SHP77 treated with DMSO at 0.1 percent for 48 hours (cell line): ENCODE measurements around the gene CARMIL1.

Experiments used
- DNase-seq: peaks from one replicate; lab custom pipeline; 2025; lab: John Stamatoyannopoulos, UW

CARMIL1 gene

DNA sequence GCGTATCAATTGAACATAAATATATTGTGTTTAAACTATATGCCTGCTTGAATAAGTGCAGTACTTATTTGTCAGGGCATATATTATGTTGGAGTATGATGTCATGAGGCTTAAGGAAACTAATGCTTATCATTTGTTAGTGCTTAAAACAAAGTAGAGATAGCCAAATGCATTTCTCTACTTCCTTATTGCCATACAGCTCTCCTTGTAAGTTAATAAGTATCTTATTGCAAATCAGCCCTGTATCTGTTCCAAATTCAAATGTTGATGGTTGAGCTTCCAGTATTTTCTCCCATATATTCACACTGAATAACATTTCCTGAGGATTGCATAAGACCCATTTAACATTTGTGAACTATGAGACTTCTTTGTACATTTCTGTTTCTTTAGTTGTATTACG is 57.8 kb downstream of the CARMIL1 start:
- no peak for DNase-seq

DNA sequence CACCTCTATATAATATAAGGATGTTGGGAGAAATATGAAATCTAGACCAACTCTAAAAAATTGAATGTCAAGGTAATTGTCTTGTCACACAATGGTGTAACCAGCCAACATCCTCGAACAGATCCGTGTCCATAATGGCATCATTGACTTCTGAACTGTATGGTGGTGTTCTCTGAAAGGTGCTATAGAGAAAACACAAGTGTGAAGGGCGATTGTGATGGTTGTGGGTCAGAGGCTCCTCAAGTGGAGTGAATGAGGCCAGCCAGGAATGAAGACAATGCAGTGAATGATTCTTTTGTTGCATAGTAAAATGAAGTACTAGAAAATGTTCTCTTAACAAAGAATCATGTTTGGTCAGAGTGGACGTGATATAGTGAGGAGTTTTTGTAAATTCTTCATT is 58.3 kb downstream of the CARMIL1 start:
- DNase-seq = no peak

DNA sequence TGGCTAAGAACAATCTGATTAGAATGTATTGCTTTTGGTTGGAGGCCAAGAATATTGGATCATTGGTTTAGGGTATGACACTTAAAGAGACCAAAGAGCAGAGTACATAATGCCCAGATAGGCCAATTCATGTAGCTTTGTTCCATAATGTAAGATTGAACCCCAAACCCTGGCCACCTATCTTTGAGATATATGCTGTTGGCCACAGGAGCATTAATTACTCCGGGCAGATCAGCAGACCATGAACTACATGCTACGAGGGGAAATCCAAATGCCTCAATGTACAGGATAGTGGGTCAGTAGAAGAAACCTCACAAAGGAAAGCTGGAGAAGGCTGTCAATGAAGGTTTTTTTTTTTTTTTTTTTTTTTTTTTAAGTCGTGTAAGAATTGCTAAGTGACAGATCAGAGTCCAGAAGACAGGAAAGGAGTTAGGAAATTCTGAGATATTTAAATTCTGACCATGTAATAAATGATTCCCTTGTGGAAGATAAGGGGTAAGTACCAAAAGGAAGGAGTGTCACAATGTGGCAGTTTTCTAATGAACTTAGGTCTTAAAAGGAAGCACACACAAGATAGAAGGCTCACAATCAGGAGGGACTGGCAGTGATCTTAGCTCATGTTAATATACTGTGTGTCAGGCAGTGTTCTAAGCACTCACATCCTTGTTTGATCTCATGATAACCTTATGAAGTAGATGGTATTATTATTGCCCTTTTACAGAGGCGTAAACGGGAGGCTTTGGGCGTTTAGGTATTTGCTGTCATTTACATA is 61.4 kb downstream of the CARMIL1 start:
- DNase-seq = no peak

DNA sequence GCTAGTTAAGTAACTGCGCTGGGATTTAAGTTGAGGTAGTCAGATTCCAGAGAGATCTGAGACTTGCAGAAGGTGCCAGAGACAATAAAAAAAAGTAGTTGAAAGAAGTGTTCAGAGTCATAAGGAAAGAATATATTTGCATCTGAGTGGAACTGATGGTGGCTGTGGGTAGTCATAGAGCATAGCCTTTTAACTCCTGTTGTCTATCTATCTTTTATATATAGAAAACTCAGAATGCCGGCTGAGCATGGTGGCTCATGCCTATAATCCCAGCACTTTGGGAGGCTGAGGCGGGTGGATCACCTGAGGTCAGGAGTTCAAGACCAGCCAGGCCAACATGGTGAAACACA is 62.0 kb downstream of the CARMIL1 start:
- DNase-seq = no peak

DNA sequence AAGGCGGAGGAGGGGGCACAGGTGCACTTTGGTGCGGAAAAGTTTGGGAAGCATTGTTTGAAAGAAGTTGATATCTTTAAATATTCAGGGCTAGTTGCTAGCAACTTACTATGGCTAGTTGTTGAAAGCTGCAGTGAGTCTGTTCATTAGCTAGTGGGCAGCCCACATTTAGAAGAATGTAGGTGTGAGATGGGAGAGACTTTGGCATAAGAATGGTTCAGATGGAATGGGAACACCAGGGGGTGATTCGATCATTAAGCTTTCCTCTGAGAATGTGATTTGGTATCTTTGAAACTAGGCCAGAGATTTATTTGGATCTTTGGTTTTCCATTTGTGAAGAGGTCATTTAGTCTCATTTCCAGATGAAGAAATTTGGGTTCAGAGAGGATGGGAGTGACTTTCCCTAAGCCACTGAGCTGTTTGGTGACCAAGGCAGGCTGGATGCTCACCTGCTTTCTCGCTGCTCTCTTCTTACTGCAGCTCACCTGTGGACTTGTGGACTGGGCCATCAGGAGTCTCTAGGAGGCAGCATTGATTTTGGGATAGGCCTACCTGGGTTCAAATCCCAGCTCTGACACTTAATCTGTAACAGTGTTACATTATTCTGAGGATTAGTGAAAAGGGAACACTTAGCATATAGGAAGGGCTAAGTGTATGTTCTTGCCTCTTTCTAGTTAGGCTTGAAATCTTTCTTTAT is 62.9 kb downstream of the CARMIL1 start:
- DNase-seq = no peak

DNA sequence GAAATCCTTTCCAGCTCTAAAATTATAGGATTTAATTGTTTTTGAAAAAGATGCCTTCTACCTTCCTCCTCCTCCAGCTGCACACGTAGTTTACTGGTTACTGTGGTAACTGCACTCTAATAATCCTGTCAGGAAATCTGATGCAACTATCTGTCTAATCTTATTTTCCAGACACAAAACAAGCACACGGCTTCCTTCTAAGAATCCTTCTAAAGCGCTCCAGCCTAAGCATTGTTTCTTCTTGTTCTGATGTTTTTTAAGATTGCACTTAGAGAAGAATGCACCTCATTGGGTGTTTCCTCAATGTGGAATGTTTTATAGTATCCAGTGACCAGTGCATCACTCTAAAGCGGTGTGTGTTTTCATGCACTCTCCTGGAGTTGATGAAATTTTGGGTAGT is 63.6 kb downstream of the CARMIL1 start:
- DNase-seq = no peak

DNA sequence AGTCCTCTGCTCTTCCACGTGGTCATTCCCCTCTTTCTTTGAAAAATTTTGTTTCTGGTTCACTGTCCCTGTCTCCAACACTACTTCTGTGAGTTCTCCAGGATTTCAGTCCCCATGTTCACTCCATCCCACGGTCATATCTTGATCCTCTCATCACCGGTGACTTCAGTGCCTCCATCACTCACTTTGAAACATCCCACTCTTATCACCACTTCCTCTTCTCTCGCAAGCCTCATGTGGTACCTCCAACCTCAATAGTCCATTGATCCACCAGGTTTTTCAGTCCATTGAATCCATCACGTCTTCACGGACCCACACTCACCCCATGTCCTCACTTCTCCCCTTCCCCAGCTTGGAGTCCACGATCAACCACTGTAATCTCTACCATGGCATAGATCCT is 64.8 kb downstream of the CARMIL1 start:
- no peak for DNase-seq

DNA sequence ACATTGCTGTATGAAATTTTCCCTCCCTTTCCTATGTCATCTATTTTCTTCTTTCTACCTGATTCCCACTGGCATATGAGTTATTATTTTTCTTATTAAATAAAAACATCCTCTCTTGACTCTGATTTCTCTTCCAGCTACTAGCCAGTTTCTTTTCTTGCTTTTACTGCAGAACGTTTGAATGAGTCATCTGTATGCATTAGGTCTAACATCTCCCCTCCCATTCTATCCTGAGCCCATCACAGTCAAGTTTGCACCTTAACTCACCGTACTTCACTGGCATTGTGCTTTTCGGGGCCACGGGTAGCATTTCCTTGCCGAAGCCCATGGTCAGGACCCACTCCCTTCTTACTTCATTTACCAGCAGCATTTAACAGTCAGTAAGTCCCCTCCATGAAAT is 65.7 kb downstream of the CARMIL1 start:
- DNase-seq = no peak

DNA sequence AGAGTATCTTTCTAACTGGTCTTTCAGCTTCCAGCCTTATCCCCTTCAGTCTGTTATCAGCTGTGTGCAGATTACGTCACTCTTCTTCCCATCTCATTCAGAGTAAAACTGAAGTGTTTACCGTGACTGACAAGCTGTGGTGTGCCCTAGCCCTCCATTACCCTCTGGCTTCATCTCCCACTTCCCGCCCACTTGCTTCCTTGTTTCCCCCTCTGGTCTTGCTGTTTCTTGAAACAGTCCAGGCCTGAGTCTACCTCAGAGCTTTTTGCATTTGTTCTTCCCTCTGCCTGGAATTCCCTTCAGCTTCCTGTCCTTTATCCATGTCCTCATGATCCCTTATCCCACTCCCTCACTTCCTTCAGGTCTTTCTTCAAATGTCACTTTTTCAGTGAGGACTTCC is 66.9 kb downstream of the CARMIL1 start:
- DNase-seq = peak; percentile 3

DNA sequence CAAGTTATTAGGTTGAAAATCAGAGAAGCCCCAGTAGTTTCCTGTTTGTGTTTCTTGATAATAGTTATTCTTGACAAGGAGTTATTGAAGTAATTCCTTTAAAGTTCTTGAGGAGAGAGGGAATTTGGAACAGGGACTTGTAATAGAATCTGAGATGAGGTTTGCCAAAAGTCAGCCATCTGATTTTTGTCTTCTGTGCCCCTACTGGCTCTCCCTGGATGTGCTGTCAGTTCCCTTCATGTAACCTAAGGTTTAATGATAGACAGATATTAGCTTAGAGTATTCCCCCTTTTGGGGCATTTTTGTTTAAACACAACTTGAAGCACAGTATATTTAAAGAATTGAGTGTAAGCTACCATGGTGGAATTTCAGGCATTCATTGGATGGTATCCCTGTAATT is 71.4 kb downstream of the CARMIL1 start:
- no peak for DNase-seq

DNA sequence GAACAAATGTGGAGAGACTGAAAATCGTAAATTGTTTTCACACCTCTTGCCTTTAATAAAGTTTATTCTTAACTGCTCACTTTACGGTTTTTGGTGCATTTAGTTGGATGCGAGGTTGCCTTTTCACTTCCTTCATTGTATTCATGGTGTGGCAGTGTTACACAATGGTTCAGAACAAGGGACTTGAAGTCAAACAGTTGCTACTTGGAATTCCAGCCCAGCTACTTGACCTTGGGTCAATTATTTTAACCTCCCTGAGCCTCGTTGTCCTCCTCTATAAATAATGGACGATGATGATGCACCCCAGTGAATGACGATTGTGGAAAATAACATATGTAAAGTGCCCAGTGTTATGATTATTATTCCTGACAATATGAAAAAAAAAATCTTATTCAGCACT is 72.3 kb downstream of the CARMIL1 start:
- DNase-seq = no peak

DNA sequence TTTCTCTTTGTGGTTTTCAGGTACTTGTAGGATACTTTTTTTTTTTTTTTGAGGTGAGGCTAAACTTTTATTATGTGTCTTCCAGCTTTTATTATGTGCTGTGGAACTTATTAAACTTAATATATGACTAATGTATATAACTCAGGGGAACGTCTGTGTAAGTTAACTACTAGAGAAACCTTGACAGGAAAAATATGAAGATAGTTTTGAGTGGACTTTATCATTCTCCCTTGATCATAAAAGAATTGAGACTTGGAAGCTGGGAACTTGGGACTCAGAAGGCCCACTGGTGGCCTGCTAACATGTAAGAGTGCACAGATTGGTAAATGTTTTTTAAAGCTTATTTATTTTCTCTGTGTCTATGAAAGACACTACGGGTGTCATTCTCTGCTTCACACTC is 73.1 kb downstream of the CARMIL1 start:
- no peak for DNase-seq

DNA sequence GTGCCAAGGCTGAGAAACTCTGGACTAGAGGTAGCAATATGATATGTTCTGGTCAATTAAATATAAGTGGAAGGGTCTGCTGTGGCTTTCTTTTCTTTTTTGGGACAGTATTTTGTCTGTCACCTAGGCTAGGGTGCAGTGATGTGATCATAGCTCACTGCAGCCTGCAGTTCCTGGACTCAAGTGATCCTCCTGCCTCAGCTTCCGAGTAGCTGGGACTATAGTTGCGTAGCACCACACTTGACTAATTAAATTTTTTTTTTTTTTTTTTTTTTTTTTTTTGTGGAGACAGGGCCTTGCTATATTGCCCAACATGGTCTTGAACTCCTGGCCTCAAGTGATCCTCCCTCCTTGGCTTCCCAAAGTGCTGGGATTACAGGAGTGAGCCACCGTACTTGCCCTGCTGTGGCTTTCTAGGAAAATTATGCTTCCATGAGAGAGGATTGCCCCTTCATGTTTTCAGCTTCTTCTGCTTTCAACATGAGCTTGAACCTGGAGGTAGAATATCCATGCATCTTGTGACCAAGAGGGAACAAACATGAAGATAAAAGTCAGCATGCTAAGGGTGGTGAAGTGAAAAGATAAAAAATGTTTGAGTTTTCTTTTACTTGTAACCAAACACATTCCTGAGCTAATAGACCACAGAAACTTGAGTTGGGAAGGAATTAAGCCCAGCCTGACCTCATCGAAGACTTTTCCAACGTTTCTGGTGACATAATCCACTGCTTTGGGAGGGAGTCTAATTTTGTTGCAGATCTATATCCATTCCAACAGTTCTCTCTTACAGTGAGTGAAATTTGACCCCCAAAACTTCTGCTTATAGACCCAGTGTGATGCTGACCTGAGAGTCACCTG is 75.1 kb downstream of the CARMIL1 start:
- DNase-seq = no peak

DNA sequence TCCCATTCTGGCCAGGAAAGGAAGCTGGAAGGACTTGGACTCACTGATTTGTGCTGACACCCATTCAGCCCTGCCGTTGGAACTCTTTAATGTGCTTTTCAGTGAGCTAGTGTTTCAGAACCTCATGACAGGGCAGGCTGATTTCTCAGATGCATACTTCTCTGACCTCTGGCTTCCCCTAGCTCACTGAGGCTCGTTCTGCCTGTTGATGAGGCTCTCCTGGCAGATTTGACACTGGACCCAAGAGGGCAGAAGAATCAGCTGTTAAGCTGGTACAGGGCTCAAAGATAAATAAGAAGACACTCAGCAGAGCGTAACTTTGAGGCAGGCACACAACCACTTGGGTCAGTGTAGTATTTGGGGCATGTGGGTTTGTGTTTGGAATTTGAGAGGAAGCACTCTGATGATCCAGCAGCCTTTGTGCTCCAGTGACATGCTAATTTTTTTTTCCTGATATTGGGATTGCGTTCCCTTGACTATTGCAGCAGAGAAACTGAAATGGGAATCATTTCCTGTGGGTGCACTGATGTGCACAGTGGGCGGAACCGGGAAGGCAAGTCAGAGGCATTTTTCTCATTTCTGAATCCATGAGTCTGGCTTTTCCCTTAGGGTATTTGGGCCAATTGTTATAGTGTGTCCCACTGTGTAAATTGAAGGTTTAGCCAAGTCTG is 80.2 kb downstream of the CARMIL1 start:
- DNase-seq = no peak

DNA sequence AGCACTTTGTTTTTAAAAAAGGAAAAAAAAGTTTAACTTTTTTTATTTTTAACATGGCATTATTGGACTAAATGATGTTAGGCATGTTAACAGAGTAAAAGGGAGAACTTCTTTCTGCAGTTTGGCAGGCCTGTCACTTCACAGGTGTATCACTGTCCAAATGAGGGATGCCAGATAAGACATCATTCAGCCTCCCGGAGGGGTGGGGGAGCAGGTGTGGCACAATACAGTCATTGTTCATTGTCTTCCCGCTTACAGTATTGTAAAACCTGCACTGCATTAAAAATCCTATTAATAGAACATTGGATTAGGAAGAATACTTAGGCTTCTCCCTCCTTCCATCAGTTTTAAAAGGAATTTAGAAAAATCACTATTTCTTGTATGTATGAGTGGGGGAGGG is 80.7 kb downstream of the CARMIL1 start:
- no peak for DNase-seq

DNA sequence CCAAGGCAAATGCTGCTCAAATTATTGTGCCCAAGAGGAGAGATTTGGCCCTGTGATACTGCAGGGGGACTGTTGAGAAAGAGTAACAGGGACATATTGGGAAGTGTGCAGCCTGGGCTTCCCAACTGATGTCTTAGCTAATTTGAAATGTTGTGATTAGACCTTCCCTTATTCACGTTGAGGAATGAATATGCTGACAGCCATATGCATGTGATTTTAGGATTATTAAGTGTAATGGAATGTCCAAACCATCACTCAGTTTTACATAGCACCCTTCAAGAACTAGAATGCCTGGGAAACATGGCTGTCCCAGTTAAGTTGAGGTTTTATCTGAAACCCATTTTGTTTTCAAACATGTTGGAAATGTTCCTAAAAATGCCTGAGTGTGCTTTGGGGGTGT is 81.4 kb downstream of the CARMIL1 start:
- no peak for DNase-seq

DNA sequence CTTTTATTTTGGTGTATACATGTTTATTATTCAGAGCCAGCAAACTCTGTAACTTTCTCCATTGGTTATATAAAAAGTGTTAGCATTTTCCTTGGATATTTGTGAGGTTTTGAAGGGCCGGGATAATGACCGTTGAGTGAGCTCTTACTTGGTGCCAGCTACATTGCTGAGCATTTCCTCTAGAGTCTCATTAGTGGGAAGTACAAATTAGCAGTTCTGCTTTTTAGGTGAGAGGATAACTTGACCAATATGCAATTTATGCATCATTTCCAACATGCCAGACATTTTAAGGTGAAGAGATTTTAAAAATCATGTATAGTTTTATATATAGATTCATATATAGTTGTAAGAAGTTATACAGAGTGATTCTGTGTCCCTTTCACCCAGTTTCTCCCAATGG is 84.3 kb downstream of the CARMIL1 start:
- no peak for DNase-seq

DNA sequence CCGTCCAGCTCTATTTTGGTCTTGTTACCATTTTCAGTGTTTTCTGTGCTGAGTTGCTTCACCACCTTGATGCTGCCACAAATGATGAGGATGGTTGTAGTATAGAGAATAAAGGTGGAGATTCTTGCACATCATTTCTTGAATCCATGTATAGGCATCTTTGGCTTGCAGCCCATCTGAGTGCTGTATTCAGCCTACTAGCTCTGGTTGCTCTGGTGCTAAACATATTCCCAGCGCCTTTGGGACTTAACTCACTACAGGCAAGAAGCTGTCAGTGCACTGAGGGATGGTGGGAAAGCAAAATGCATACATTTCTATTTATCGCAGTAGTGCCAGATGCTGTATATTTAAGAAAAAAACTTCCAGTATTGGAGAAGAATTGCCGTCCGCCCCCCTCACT is 86.0 kb downstream of the CARMIL1 start:
- no peak for DNase-seq

DNA sequence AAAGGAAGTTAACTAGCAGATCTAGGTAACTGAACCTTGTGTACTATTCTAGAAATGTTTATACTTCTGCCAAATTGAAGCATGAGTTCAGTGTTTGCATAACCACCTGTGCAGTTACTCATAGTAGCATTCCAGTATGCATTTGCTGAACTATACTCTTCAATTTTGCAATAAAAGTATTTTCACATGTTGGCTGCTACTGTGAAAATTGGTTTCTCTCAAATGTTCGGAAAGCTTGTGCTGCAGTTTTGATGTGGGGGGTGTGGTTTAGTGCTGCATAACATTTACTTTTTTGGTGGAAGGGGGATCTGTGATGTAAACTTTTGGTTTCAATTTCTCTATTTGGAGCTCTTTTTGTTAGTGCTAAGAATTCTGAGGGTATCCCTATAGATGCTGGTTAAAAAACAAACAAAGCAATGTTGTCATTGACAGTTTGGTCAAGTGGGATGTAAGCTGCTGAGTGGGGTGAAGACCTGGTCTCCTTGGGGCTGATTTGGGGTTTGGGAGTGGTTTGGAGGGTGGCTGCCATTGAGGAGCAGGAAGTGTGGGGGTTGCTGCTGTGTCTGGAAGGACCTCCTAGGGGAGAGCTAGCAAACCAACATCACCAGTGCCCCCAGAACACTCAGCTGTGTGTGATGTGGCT is 87.8 kb downstream of the CARMIL1 start:
- DNase-seq = no peak

DNA sequence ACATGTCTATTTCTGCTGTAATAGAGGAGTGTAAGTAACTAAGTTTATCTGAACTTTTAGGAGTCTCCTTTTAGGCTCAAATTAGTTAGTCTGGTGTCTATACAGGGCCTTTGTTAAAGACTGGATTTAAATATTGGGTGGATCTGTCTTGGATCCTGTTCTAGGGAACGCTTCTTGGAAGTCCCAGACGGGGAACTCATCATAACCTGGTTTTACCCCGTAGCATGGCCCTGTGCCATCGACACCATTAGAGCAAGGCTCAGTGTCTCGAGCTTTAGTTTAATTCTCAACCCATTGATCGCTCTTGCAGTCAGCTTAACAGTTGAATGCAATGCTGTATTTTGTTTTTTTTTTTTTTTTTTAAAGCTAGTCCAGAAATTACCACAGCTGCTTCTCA is 89.9 kb downstream of the CARMIL1 start:
- no peak for DNase-seq

DNA sequence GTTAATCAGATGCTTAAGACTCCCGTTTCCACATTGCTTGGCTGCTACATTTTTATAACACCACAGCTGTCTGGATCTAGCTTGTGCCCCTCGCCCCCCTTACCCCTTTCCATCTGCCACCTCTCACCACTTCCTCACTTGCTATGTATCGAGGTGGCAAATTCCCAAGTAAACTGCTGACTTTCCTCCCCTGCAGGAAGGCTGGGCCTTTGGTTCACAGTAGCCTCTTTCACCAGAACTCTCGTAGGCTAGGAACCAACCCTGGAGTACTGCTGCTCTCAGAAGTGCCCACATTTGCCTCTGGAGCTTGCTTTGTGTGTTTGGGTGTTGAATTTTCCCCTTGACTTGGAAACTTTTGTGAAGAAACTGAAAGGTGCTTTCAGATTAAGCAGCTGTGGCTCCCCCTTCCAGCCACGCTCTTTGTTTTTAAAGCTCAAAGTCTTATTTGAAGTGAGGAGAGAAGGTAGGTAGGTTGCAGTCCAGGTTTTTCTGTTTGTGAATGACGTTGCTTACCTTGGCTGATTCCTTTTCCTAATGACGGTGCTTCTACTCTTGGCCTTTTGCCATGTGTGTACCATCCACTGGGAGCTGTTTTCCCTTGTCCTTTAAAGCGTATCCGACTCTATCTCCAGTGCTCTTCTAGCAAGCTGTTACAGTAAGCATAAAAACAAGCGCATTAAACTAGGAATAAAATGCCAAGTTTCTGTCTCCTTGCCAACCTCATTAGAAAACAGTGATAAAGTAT is 90.4 kb downstream of the CARMIL1 start:
- DNase-seq = peak; percentile 41
